ENCODE data around the gene DLG2.

The DLG2 gene

GRCh38 chr11:85481862-85482261, 145.3 kb downstream of the DLG2 start:
- no peak overlapping the region for H3K4me3 ChIP-seq (ENCODE audit: low read length)
- no peaks in the 10 kb centered on the region for H3K36me3 ChIP-seq (ENCODE audit: control insufficient read depth, low read length)
- H3F3A ChIP-seq (ENCODE audit: control insufficient read depth, insufficient read depth), result no peaks in the 10 kb centered on the region
- no peak overlapping the region for H3K27ac ChIP-seq (ENCODE audit: low read depth, low read length)
- H3K9me2 ChIP-seq (replicated peaks; ENCODE audit: control insufficient read depth, low read length), result no peaks in the 10 kb centered on the region
- TF ChIP-seq, protein P1, sequence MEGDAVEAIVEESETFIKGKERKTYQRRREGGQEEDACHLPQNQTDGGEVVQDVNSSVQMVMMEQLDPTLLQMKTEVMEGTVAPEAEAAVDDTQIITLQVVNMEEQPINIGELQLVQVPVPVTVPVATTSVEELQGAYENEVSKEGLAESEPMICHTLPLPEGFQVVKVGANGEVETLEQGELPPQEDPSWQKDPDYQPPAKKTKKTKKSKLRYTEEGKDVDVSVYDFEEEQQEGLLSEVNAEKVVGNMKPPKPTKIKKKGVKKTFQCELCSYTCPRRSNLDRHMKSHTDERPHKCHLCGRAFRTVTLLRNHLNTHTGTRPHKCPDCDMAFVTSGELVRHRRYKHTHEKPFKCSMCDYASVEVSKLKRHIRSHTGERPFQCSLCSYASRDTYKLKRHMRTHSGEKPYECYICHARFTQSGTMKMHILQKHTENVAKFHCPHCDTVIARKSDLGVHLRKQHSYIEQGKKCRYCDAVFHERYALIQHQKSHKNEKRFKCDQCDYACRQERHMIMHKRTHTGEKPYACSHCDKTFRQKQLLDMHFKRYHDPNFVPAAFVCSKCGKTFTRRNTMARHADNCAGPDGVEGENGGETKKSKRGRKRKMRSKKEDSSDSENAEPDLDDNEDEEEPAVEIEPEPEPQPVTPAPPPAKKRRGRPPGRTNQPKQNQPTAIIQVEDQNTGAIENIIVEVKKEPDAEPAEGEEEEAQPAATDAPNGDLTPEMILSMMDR (IDR thresholded peaks at IDR 0.05; ENCODE audit: low read depth, low read length, poor library complexity, severe bottlenecking), result no peak
- no peak for TF ChIP-seq EZH2phosphoT487 (IDR thresholded peaks at IDR 0.05; ENCODE audit: borderline replicate concordance, low read length)
- H4K20me1 ChIP-seq (ENCODE audit: control insufficient read depth, insufficient read depth, low read depth, low read length), result no peaks in the 10 kb centered on the region
- H3K79me2 ChIP-seq (ENCODE audit: control insufficient read depth, low read length), result no peaks in the 10 kb centered on the region
- no peak overlapping the region for H3K4me2 ChIP-seq (ENCODE audit: low read length)
- no peaks in the 10 kb centered on the region for H3K4me1 ChIP-seq (ENCODE audit: control insufficient read depth, low read length)
- no peaks in the 10 kb centered on the region for H3K27me3 ChIP-seq (ENCODE audit: control insufficient read depth, low read length)
- H3K9me3 ChIP-seq (ENCODE audit: control insufficient read depth, insufficient read depth, low read length), result peaks cover 3% of the 10 kb centered on the region; the same call in 1 of the 2 replicates

GRCh38 chr11:85475660-85476517, 151.3 kb downstream of the DLG2 start:
- no peaks in the 10 kb centered on the region for H4K20me1 ChIP-seq (ENCODE audit: control insufficient read depth, insufficient read depth, low read depth, low read length)
- no peak for TF ChIP-seq EZH2phosphoT487 (IDR thresholded peaks at IDR 0.05; ENCODE audit: borderline replicate concordance, low read length)
- TF ChIP-seq, protein P1 (IDR thresholded peaks at IDR 0.05; ENCODE audit: low read depth, low read length, poor library complexity, severe bottlenecking), result no peak
- no peaks in the 10 kb centered on the region for H3K36me3 ChIP-seq (ENCODE audit: control insufficient read depth, low read length)
- no peak overlapping the region for H3K4me2 ChIP-seq (ENCODE audit: low read length)
- no peak overlapping the region for H3K4me3 ChIP-seq (ENCODE audit: low read length)
- H3K9me2 ChIP-seq (replicated peaks; ENCODE audit: control insufficient read depth, low read length), result no peaks in the 10 kb centered on the region
- no peaks in the 10 kb centered on the region for H3K27me3 ChIP-seq (ENCODE audit: control insufficient read depth, low read length)
- peaks cover 11% of the 10 kb centered on the region; the same call in 1 of the 2 replicates for H3K9me3 ChIP-seq (ENCODE audit: control insufficient read depth, insufficient read depth, low read length)
- H3K4me1 ChIP-seq (ENCODE audit: control insufficient read depth, low read length), result no peaks in the 10 kb centered on the region
- no peaks in the 10 kb centered on the region for H3K79me2 ChIP-seq (ENCODE audit: control insufficient read depth, low read length)
- H3F3A ChIP-seq (ENCODE audit: control insufficient read depth, insufficient read depth), result no peaks in the 10 kb centered on the region
- no peak overlapping the region for H3K27ac ChIP-seq (ENCODE audit: low read depth, low read length)

- H3F3A ChIP-seq (ENCODE audit: control insufficient read depth, insufficient read depth), result no peaks in the 10 kb centered on the region
- H3K4me3 ChIP-seq (ENCODE audit: low read length), result no peak overlapping the region
- H3K79me2 ChIP-seq (ENCODE audit: control insufficient read depth, low read length), result no peaks in the 10 kb centered on the region
- H3K36me3 ChIP-seq (ENCODE audit: control insufficient read depth, low read length), result no peaks in the 10 kb centered on the region
- H4K20me1 ChIP-seq (ENCODE audit: control insufficient read depth, insufficient read depth, low read depth, low read length), result no peaks in the 10 kb centered on the region
- H3K4me1 ChIP-seq (ENCODE audit: control insufficient read depth, low read length), result no peaks in the 10 kb centered on the region
- peaks cover 11% of the 10 kb centered on the region; the same call in 1 of the 2 replicates for H3K9me3 ChIP-seq (ENCODE audit: control insufficient read depth, insufficient read depth, low read length)
- no peak overlapping the region for H3K27ac ChIP-seq (ENCODE audit: low read depth, low read length)
- TF ChIP-seq, protein P1 (IDR thresholded peaks at IDR 0.05; ENCODE audit: low read depth, low read length, poor library complexity, severe bottlenecking), result no peak
- TF ChIP-seq EZH2phosphoT487 (IDR thresholded peaks at IDR 0.05; ENCODE audit: borderline replicate concordance, low read length), result no peak
- H3K9me2 ChIP-seq (replicated peaks; ENCODE audit: control insufficient read depth, low read length), result no peaks in the 10 kb centered on the region
- H3K4me2 ChIP-seq (ENCODE audit: low read length), result no peak overlapping the region
- H3K27me3 ChIP-seq (ENCODE audit: control insufficient read depth, low read length), result no peaks in the 10 kb centered on the region
These were observed 154.2 kb downstream of the DLG2 start for GRCh38 chr11:85472953-85473352.

All from DOHH2 (cell line).